ENCODE measurements around the gene MRPL14. TPM values are rescaled to one million over a fixed set of nuclear protein-coding genes. Genes with fewer than 3 reads are reported as not detected.

Gene MRPL14
- total and polyA plus RNA-seq, 10 of the 15 experiments (the other 5 are each of a cell fraction or from before 2014, with no cell fraction given) = 80.5 to 294 (median 122) TPM

GRCh38 chr6:44172731-44173500 is 45.7 kb upstream of the MRPL14 start (continued):
- TF ChIP-seq ZNF24 (IDR thresholded peaks at IDR 0.05) (peak; percentile 35; the same call in 1 of the 2 replicates), SMAD1 (IDR thresholded peaks at IDR 0.05; ENCODE audit: low read depth, partially characterized antibody) (no peak), KDM1A (IDR thresholded peaks at IDR 0.05; ENCODE audit: borderline replicate concordance) (no peak), CTCF (IDR thresholded peaks at IDR 0.05 in 2 of 3, conservative IDR thresholded peaks at IDR 0.05 in 1 of 3; ENCODE audit: control insufficient read depth in 2 of 3, extremely low read depth in 1 of 3, insufficient read depth in 1 of 3, low read depth in 3 of 3, low read length in 3 of 3) (peak; percentile 92 to 98 (median 98); a peak in 5 of 6 replicates), MXI1 (IDR thresholded peaks at IDR 0.05; ENCODE audit: low read depth, low read length) (peak; percentile 48; the same call in 1 of the 2 replicates), FOS (IDR thresholded peaks at IDR 0.05; ENCODE audit: borderline replicate concordance, extremely low read depth, insufficient read length) (no peak), RUNX3 (IDR thresholded peaks at IDR 0.05; ENCODE audit: low read length) (peak; percentile 67), JUND (IDR thresholded peaks at IDR 0.05; ENCODE audit: low read depth, low read length) (no peak), E2F4 (IDR thresholded peaks at IDR 0.05; ENCODE audit: low read depth, low read length) (no peak), ZNF274 (IDR thresholded peaks at IDR 0.05; ENCODE audit: insufficient read depth, insufficient read length) (no peak), ZNF687 (IDR thresholded peaks at IDR 0.05) (no peak), CREM (IDR thresholded peaks at IDR 0.05; ENCODE audit: low read depth) (no peak), WRNIP1 (IDR thresholded peaks at IDR 0.05; ENCODE audit: borderline replicate concordance, low read depth, low read length) (no peak), GATAD2B (conservative IDR thresholded peaks at IDR 0.05; ENCODE audit: low read depth) (peak; percentile 64; the same call in 1 of the 2 replicates), ZNF622 (IDR thresholded peaks at IDR 0.05) (no peak), RAD51 (IDR thresholded peaks at IDR 0.05) (no peak), SREBF1 (IDR thresholded peaks at IDR 0.05; ENCODE audit: low read length) (no peak), ZZZ3 (IDR thresholded peaks at IDR 0.05; ENCODE audit: control insufficient read depth, insufficient read length, low read depth) (no peak), SUZ12 (IDR thresholded peaks at IDR 0.05; ENCODE audit: unreplicated experiment) (no peak), SRF (IDR thresholded peaks at IDR 0.05; ENCODE audit: low read depth in 2 of 2, low read length in 2 of 2) (no peak), SMAD5 (IDR thresholded peaks at IDR 0.05; ENCODE audit: low read depth) (no peak), HDAC2 (IDR thresholded peaks at IDR 0.05) (no peak), TARDBP (IDR thresholded peaks at IDR 0.05; ENCODE audit: borderline replicate concordance) (no peak), NRF1 (conservative IDR thresholded peaks at IDR 0.05; ENCODE audit: low read depth, low read length) (no peak), ATF7 (IDR thresholded peaks at IDR 0.05; ENCODE audit: low read depth) (peak; percentile 34; the same call in 1 of the 2 replicates), RB1 (IDR thresholded peaks at IDR 0.05; ENCODE audit: borderline replicate concordance) (no peak)

All from GM12878 (cell line).